Activated naive CD8-positive, alpha-beta T cell treated with anti-CD3 and anti-CD28 coated beads, Interleukin-2, amount 50 U/mL, for 24 hours (primary cell): ENCODE results near the gene GAREM2.

Experiments
- ATAC-seq: fragments of 150-1000 bp; cut with Tn5 transposase; one replicate; pipeline ENCODE4 v1.10.0; 2021
- DNase-seq: peaks from one replicate; pipeline ENCODE4 v3.0.0; 2021
- H3K27ac Mint-ChIP-seq: one replicate; pipeline ENCODE4 v1.8.0; 2021; ENCODE audit warnings: mild to moderate bottlenecking, mixed read lengths
- H3K27me3 Mint-ChIP-seq: one replicate; pipeline ENCODE4 v1.8.0; 2021; ENCODE audit warnings: mixed read lengths
- H3K36me3 Mint-ChIP-seq: one replicate; pipeline ENCODE4 v1.8.0; 2021; ENCODE audit warnings: low read depth, mixed read lengths
- H3K4me1 Mint-ChIP-seq: one replicate; pipeline ENCODE4 v1.8.0; 2021; ENCODE audit warnings: mixed read lengths
- H3K4me3 Mint-ChIP-seq: one replicate; pipeline ENCODE4 v1.8.0; 2021; ENCODE audit warnings: mild to moderate bottlenecking, moderate library complexity, mixed read lengths
- H3K9me3 Mint-ChIP-seq: one replicate; pipeline ENCODE4 v1.8.0; 2021; ENCODE audit warnings: mixed read lengths

The GAREM2 gene

GRCh38 chr2:26172871-26173775 is at the start of gene GAREM2:
TSS of gene GAREM2 (plus strand) at chr2:26173088. CDS start at chr2:26173221, 133 bp downstream.
- DNase-seq = no peak
- peak within 1 kb of the TSS; percentile 62 for H3K27ac Mint-ChIP-seq
- no peaks in the 10 kb centered on the region for H3K36me3 Mint-ChIP-seq
- peaks cover 43% of the 10 kb centered on the region for H3K27me3 Mint-ChIP-seq
- peaks cover 12% of the 10 kb centered on the region for H3K4me1 Mint-ChIP-seq
- H3K4me3 Mint-ChIP-seq = peak within 1 kb of the TSS; percentile 72
- no peaks in the 10 kb centered on the region for H3K9me3 Mint-ChIP-seq
- no peak for ATAC-seq

- ATAC-seq (no peak), DNase-seq (no peak)
- H3K4me1 Mint-ChIP-seq = peaks cover 5% of the 10 kb centered on the region
- no peak overlapping the region for H3K4me3 Mint-ChIP-seq
- H3K36me3 Mint-ChIP-seq = peaks cover 18% of the 10 kb centered on the region
- H3K27me3 Mint-ChIP-seq = no peaks in the 10 kb centered on the region
- H3K27ac Mint-ChIP-seq = no peak overlapping the region
- H3K9me3 Mint-ChIP-seq = no peaks in the 10 kb centered on the region
These were observed 49.5 kb upstream of the GAREM2 start for GRCh38 chr2:26123426-26123825.

- Mint-ChIP-seq H3K4me1 (peaks cover 12% of the 10 kb centered on the region), H3K4me3 (no peak overlapping the region), H3K9me3 (no peaks in the 10 kb centered on the region), H3K36me3 (peaks cover 23% of the 10 kb centered on the region), H3K27ac (no peak overlapping the region), H3K27me3 (no peaks in the 10 kb centered on the region)
- ATAC-seq (no peak), DNase-seq (no peak)
These were observed 46.8 kb upstream of the GAREM2 start for GRCh38 chr2:26126074-26126473.

GRCh38 chr2:26128176-26128575 is 44.7 kb upstream of the GAREM2 start:
- ATAC-seq = no peak
- H3K36me3 Mint-ChIP-seq = peaks cover 20% of the 10 kb centered on the region

GRCh38 chr2:26130763-26131162 is 42.1 kb upstream of the GAREM2 start:
- DNase-seq = no peak
- Mint-ChIP-seq H3K27me3 (no peaks in the 10 kb centered on the region), H3K36me3 (peaks cover 25% of the 10 kb centered on the region), H3K4me1 (peaks cover 7% of the 10 kb centered on the region), H3K4me3 (no peak overlapping the region), H3K9me3 (no peaks in the 10 kb centered on the region), H3K27ac (peak overlapping the region; percentile 26)
- ATAC-seq = no peak

More at GRCh38 chr2:26128176-26128575, 44.7 kb upstream of the GAREM2 start:
- Mint-ChIP-seq H3K27ac (no peak overlapping the region), H3K9me3 (no peaks in the 10 kb centered on the region), H3K4me1 (peaks cover 11% of the 10 kb centered on the region), H3K27me3 (no peaks in the 10 kb centered on the region), H3K4me3 (no peak overlapping the region)
- no peak for DNase-seq

- Mint-ChIP-seq H3K27me3 (no peaks in the 10 kb centered on the region), H3K4me1 (no peaks in the 10 kb centered on the region), H3K27ac (no peak overlapping the region), H3K36me3 (peaks cover 11% of the 10 kb centered on the region), H3K4me3 (no peak overlapping the region), H3K9me3 (no peaks in the 10 kb centered on the region)
- ATAC-seq (no peak), DNase-seq (no peak)
These were observed 36.4 kb upstream of the GAREM2 start for GRCh38 chr2:26136451-26136850.

GRCh38 chr2:26139269-26140183 is 33.4 kb upstream of the GAREM2 start:
- DNase-seq = no peak
- Mint-ChIP-seq H3K4me1 (no peaks in the 10 kb centered on the region), H3K9me3 (no peaks in the 10 kb centered on the region), H3K27ac (no peak overlapping the region), H3K36me3 (peaks cover 6% of the 10 kb centered on the region), H3K4me3 (no peak overlapping the region), H3K27me3 (no peaks in the 10 kb centered on the region)
- no peak for ATAC-seq

GRCh38 chr2:26141145-26141769 is 31.6 kb upstream of the GAREM2 start:
- H3K27ac Mint-ChIP-seq = no peak overlapping the region
- DNase-seq (no peak), ATAC-seq (no peak)
- no peaks in the 10 kb centered on the region for H3K9me3 Mint-ChIP-seq
- no peaks in the 10 kb centered on the region for H3K27me3 Mint-ChIP-seq
- no peak overlapping the region for H3K4me3 Mint-ChIP-seq
- no peaks in the 10 kb centered on the region for H3K36me3 Mint-ChIP-seq
- no peaks in the 10 kb centered on the region for H3K4me1 Mint-ChIP-seq

GRCh38 chr2:26144031-26144430 is 28.9 kb upstream of the GAREM2 start:
- Mint-ChIP-seq H3K4me3 (no peak overlapping the region), H3K36me3 (no peaks in the 10 kb centered on the region), H3K4me1 (no peaks in the 10 kb centered on the region), H3K27ac (no peak overlapping the region), H3K27me3 (peaks cover 4% of the 10 kb centered on the region), H3K9me3 (no peaks in the 10 kb centered on the region)
- DNase-seq = no peak
- no peak for ATAC-seq

GRCh38 chr2:26144953-26145680 is 27.8 kb upstream of the GAREM2 start:
- Mint-ChIP-seq H3K9me3 (no peaks in the 10 kb centered on the region), H3K4me3 (no peak overlapping the region), H3K36me3 (no peaks in the 10 kb centered on the region), H3K27ac (no peak overlapping the region), H3K27me3 (peaks cover 8% of the 10 kb centered on the region), H3K4me1 (no peaks in the 10 kb centered on the region)
- DNase-seq (peak; percentile 65), ATAC-seq (peak; percentile 69)

GRCh38 chr2:26148501-26148900 is 24.4 kb upstream of the GAREM2 start:
- no peaks in the 10 kb centered on the region for H3K36me3 Mint-ChIP-seq
- no peak for ATAC-seq
- H3K9me3 Mint-ChIP-seq = no peaks in the 10 kb centered on the region
- no peak overlapping the region for H3K4me3 Mint-ChIP-seq
- no peak overlapping the region for H3K27ac Mint-ChIP-seq
- DNase-seq = no peak
- H3K4me1 Mint-ChIP-seq = no peaks in the 10 kb centered on the region
- peaks cover 20% of the 10 kb centered on the region for H3K27me3 Mint-ChIP-seq

- H3K36me3 Mint-ChIP-seq = no peaks in the 10 kb centered on the region
- ATAC-seq (no peak), DNase-seq (no peak)
- no peak overlapping the region for H3K27ac Mint-ChIP-seq
- no peaks in the 10 kb centered on the region for H3K9me3 Mint-ChIP-seq
- no peak overlapping the region for H3K4me3 Mint-ChIP-seq
- H3K4me1 Mint-ChIP-seq = no peaks in the 10 kb centered on the region
- H3K27me3 Mint-ChIP-seq = peaks cover 23% of the 10 kb centered on the region
These were observed 22.6 kb upstream of the GAREM2 start for GRCh38 chr2:26150243-26150642.

GRCh38 chr2:26157580-26157979 is 15.3 kb upstream of the GAREM2 start:
- DNase-seq = no peak
- no peaks in the 10 kb centered on the region for H3K4me1 Mint-ChIP-seq
- H3K27me3 Mint-ChIP-seq = peaks cover 12% of the 10 kb centered on the region
- H3K36me3 Mint-ChIP-seq = no peaks in the 10 kb centered on the region
- no peak overlapping the region for H3K27ac Mint-ChIP-seq
- no peak for ATAC-seq
- H3K9me3 Mint-ChIP-seq = no peaks in the 10 kb centered on the region
- no peak overlapping the region for H3K4me3 Mint-ChIP-seq

- H3K4me3 Mint-ChIP-seq = no peak overlapping the region
- H3K36me3 Mint-ChIP-seq = no peaks in the 10 kb centered on the region
- H3K9me3 Mint-ChIP-seq = no peaks in the 10 kb centered on the region
- no peaks in the 10 kb centered on the region for H3K4me1 Mint-ChIP-seq
- no peak for ATAC-seq
- H3K27me3 Mint-ChIP-seq = peaks cover 2% of the 10 kb centered on the region
- no peak for DNase-seq
- no peak overlapping the region for H3K27ac Mint-ChIP-seq
These were observed 11.0 kb upstream of the GAREM2 start for GRCh38 chr2:26161926-26162325.
